Activated CD4-positive, alpha-beta T cell treated with anti-CD3 and anti-CD28 coated beads for 36 hours (primary cell): ENCODE measurements around the gene RXRA. TPM values are rescaled to one million over a fixed set of nuclear protein-coding genes. Genes with fewer than 3 reads are reported as not detected.

ENCODE experiments used
- ATAC-seq: fragments of 200-7000 bp; cut with Tn5 transposase; one replicate; pipeline ENCODE4 v1.10.0; 2021; ENCODE audit warnings: mild to moderate bottlenecking, moderate library complexity
- CTCF ChIA-PET: fragments of 350-600 bp; sonication (Branson Sonifier 250); formaldehyde crosslinking; loops from one replicate; lab custom pipeline; 2021; ENCODE audit warnings: antibody characterized with exemption; lab: Charles Lee
- POLR2A ChIA-PET: fragments of 350-600 bp; sonication (Branson Sonifier 250); formaldehyde crosslinking; loops from one replicate; lab custom pipeline; 2021; ENCODE audit warnings: antibody characterized with exemption, inconsistent platforms; lab: Charles Lee
- DNase-seq: peaks from one replicate; pipeline ENCODE4 v3.0.0-alpha.2; 2020
- H3K27ac Mint-ChIP-seq: one replicate; pipeline ENCODE4 v1.8.0; 2021; ENCODE audit warnings: mixed read lengths
- H3K27me3 Mint-ChIP-seq: one replicate; pipeline ENCODE4 v1.8.0; 2021; ENCODE audit warnings: mixed read lengths
- H3K36me3 Mint-ChIP-seq: one replicate; pipeline ENCODE4 v1.8.0; 2021; ENCODE audit warnings: low read depth, mixed read lengths
- H3K4me1 Mint-ChIP-seq: one replicate; pipeline ENCODE4 v1.8.0; 2021; ENCODE audit warnings: mixed read lengths
- H3K4me3 Mint-ChIP-seq: one replicate; pipeline ENCODE4 v1.8.0; 2021; ENCODE audit warnings: mild to moderate bottlenecking, moderate library complexity, mixed read lengths
- H3K9me3 Mint-ChIP-seq: one replicate; pipeline ENCODE4 v1.8.0; 2021; ENCODE audit warnings: low read depth, mixed read lengths
- intact Hi-C, 2 experiments: fragments of 100-400 bp; cut with DNase I in 1 of 2; cut with micrococcal nuclease in 1 of 2; formaldehyde crosslinking; loops; one replicate each; pipeline versions ENCODE4 v1.14.2 to v1.15.1; 2022 to 2024; cut with DNase I, micrococcal nuclease
- total RNA-seq, 2 experiments: library from RNA; stranded (reverse); gene quantifications; one replicate each; pipeline ENCODE4 v1.2.3, GENCODE V29; 2021

Gene RXRA
- total RNA-seq, 2 experiments from 2014 or later, result 17.6 to 20.9 TPM

GRCh38 chr9:134419684-134420076 is 93.4 kb downstream of the RXRA start:
- no peaks in the 10 kb centered on the region for H3K27me3 Mint-ChIP-seq
- POLR2A ChIA-PET, result no interaction called here
- H3K9me3 Mint-ChIP-seq, result no peaks in the 10 kb centered on the region
- intact Hi-C loops, result no loop called here
- H3K4me1 Mint-ChIP-seq, result no peaks in the 10 kb centered on the region
- no peak overlapping the region for H3K27ac Mint-ChIP-seq
- no peak overlapping the region for H3K4me3 Mint-ChIP-seq
- DNase-seq (no peak), ATAC-seq (peak; percentile 57)
- H3K36me3 Mint-ChIP-seq, result peaks cover 4% of the 10 kb centered on the region
- CTCF ChIA-PET, result no interaction called here

DNA sequence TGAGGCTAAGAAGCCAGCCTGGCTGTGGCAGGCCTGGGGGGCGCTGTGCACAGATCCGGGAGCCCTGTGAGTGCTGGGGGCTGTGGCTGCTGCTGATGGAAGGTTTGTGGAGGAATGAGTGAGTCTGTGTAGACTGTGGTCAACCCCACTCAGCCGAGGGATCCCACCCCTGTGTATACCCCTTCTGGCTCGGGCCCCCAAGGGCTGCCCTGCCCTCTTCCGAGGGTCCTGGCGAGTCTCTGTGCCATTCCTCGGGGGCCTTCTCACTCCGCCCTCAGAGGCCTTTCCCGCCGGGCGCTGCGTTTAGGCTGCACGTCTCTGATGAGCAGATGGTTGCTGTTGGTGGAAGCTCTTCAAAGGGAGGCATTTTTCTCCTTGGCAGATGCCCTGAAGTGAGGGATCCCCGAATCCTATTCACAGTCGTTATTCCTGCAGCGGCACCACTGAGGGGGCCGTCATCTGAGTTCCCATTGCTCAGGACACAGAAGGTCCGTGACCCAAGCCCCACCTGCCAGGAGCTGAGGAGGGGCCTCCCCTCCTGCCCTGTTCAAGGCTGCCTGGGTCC is 94.1 kb downstream of the RXRA start:
- intact Hi-C loops, result no loop called here
- no peaks in the 10 kb centered on the region for H3K27me3 Mint-ChIP-seq
- H3K9me3 Mint-ChIP-seq, result no peaks in the 10 kb centered on the region
- no peaks in the 10 kb centered on the region for H3K4me1 Mint-ChIP-seq
- POLR2A ChIA-PET, result no interaction called here
- no peak overlapping the region for H3K27ac Mint-ChIP-seq
- no peak for ATAC-seq
- CTCF ChIA-PET, result no interaction called here
- DNase-seq, result no peak
- H3K36me3 Mint-ChIP-seq, result peaks cover 4% of the 10 kb centered on the region
- H3K4me3 Mint-ChIP-seq, result no peak overlapping the region

DNA sequence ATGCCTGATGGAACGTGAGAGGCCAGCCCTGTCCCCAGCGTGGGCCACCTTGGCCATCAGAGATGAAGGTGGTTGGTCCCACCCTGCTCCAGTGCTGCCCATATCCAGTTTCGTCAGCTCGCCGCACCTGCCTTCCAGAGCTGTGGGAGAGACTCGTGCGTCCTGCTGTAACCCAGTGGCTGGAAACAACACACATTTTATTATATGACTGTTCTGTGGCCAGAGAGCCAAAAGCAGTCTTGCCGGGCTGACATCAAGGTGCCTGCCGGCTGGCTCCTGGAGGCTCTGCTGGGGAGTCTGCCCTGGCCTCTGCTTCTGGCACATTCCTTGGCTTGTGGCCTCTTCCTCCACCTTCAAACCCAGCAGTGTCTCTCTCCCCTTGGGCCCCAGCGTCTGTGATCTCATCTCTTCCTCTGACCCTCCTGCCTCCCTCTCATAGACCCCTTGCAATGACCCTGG is 94.7 kb downstream of the RXRA start:
- Mint-ChIP-seq H3K27ac (no peak overlapping the region), H3K4me1 (no peaks in the 10 kb centered on the region), H3K36me3 (peaks cover 4% of the 10 kb centered on the region), H3K9me3 (no peaks in the 10 kb centered on the region), H3K4me3 (no peak overlapping the region), H3K27me3 (no peaks in the 10 kb centered on the region)
- intact Hi-C loops, result no loop called here
- no peak for DNase-seq
- CTCF ChIA-PET, result no interaction called here
- no peak for ATAC-seq
- POLR2A ChIA-PET, result no interaction called here

DNA sequence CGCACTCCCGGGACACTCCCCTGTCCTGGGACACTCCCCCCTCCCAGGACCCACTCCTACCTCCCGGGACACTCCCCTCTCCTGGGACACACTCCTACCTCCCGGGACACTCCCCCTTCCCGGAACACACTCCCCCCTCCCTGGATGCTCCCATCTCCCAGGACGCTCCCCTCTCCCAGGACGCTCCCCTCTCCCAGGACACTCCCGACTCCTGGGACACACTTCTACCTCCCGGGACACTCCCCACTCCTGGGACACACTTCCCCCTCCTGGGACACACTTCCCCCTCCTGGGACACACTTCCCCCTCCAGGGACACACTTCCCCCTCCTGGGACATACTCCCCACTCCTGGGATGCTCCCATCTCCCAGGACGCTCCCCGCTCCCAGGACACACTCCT is 95.6 kb downstream of the RXRA start:
- intact Hi-C loops, result no loop called here

GRCh38 chr9:134422301-134423090 is 96.2 kb downstream of the RXRA start:
- no peaks in the 10 kb centered on the region for H3K4me1 Mint-ChIP-seq
- ChIA-PET CTCF (no interaction called here), POLR2A (no interaction called here)
- no peak for DNase-seq
- no peak for ATAC-seq
- H3K9me3 Mint-ChIP-seq, result no peaks in the 10 kb centered on the region
- no peaks in the 10 kb centered on the region for H3K27me3 Mint-ChIP-seq
- H3K4me3 Mint-ChIP-seq, result no peak overlapping the region
- H3K27ac Mint-ChIP-seq, result no peak overlapping the region
- peaks cover 4% of the 10 kb centered on the region for H3K36me3 Mint-ChIP-seq
- intact Hi-C loops, result no loop called here

More for the DNA sequence above, 95.6 kb downstream of the RXRA start:
- ATAC-seq (no peak), DNase-seq (no peak)
- Mint-ChIP-seq H3K36me3 (peaks cover 4% of the 10 kb centered on the region), H3K4me3 (no peak overlapping the region), H3K4me1 (no peaks in the 10 kb centered on the region), H3K27ac (no peak overlapping the region), H3K27me3 (no peaks in the 10 kb centered on the region), H3K9me3 (no peaks in the 10 kb centered on the region)
- ChIA-PET CTCF (no interaction called here), POLR2A (no interaction called here)

DNA sequence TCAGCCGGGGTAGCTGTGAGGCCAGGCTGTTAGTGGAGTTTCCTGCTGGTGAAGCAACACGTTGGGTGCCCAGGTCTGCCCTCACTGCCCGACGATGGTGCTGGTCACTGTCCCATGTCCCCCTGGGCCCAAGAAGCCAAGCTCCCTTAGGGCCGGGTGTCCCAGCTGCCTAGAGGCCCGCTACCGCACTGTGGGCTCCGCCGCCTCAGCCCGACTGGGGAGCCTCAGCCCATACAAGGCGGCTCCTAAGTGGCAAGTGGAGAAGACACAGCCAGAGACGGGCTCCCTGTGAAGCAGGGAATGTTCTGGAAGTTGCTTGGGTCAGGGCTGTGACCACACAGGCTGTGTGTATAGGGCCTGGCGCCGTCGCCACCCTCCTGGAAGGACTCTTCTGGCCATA is 96.9 kb downstream of the RXRA start:
- H3K4me1 Mint-ChIP-seq, result no peaks in the 10 kb centered on the region
- ChIA-PET CTCF (no interaction called here), POLR2A (no interaction called here)
- intact Hi-C loops, result no loop called here
- no peaks in the 10 kb centered on the region for H3K9me3 Mint-ChIP-seq
- H3K36me3 Mint-ChIP-seq, result peaks cover 4% of the 10 kb centered on the region
- no peaks in the 10 kb centered on the region for H3K27me3 Mint-ChIP-seq
- no peak overlapping the region for H3K27ac Mint-ChIP-seq
- DNase-seq (no peak), ATAC-seq (no peak)
- no peak overlapping the region for H3K4me3 Mint-ChIP-seq

GRCh38 chr9:134423749-134424148 is 97.5 kb downstream of the RXRA start:
- DNase-seq (no peak), ATAC-seq (no peak)
- no peak overlapping the region for H3K4me3 Mint-ChIP-seq
- H3K4me1 Mint-ChIP-seq, result no peaks in the 10 kb centered on the region
- no peaks in the 10 kb centered on the region for H3K9me3 Mint-ChIP-seq
- CTCF ChIA-PET, result no interaction called here
- intact Hi-C loops, result no loop called here
- H3K36me3 Mint-ChIP-seq, result peaks cover 4% of the 10 kb centered on the region
- no peaks in the 10 kb centered on the region for H3K27me3 Mint-ChIP-seq
- no peak overlapping the region for H3K27ac Mint-ChIP-seq
- POLR2A ChIA-PET, result no interaction called here

- ATAC-seq (no peak), DNase-seq (no peak)
- Mint-ChIP-seq H3K4me1 (no peaks in the 10 kb centered on the region), H3K4me3 (no peak overlapping the region), H3K27me3 (no peaks in the 10 kb centered on the region), H3K36me3 (peaks cover 4% of the 10 kb centered on the region), H3K9me3 (no peaks in the 10 kb centered on the region), H3K27ac (no peak overlapping the region)
- ChIA-PET POLR2A (no interaction called here), CTCF (no interaction called here)
- intact Hi-C loops, result no loop called here
Observed at GRCh38 chr9:134424818-134425217, 98.6 kb downstream of the RXRA start.

DNA sequence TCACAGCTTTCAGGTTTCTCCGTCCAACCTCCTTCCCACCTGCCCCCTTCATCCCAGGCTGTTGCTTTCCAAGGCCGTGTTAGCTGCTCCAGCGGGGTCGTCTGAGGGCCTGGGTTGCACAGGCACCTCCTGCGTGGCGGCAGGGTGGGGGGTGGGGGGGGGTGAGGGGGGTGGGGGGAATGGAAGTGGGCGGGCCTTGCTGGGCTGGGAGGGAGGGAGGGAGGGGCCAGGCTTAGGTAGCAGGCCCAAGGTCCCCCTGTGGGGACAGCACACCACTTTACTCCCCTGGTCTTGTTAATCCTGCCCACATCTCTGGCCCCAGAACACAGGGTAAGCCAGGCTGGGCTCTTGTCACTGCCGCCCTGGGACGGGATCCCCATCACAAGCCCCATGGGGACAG is 99.1 kb downstream of the RXRA start:
- Mint-ChIP-seq H3K4me1 (no peaks in the 10 kb centered on the region), H3K9me3 (no peaks in the 10 kb centered on the region), H3K27me3 (no peaks in the 10 kb centered on the region), H3K36me3 (peaks cover 4% of the 10 kb centered on the region), H3K4me3 (no peak overlapping the region), H3K27ac (no peak overlapping the region)
- DNase-seq (no peak), ATAC-seq (no peak)
- intact Hi-C loops, result no loop called here
- CTCF ChIA-PET, result no interaction called here
- POLR2A ChIA-PET, result no interaction called here

- DNase-seq (no peak), ATAC-seq (no peak)
- intact Hi-C loops, result no loop called here
- Mint-ChIP-seq H3K27me3 (no peaks in the 10 kb centered on the region), H3K36me3 (peaks cover 4% of the 10 kb centered on the region), H3K4me3 (no peak overlapping the region), H3K27ac (no peak overlapping the region), H3K9me3 (no peaks in the 10 kb centered on the region), H3K4me1 (no peaks in the 10 kb centered on the region)
- ChIA-PET POLR2A (no interaction called here), CTCF (no interaction called here)
Observed at GRCh38 chr9:134425812-134426211, 99.6 kb downstream of the RXRA start.

DNA sequence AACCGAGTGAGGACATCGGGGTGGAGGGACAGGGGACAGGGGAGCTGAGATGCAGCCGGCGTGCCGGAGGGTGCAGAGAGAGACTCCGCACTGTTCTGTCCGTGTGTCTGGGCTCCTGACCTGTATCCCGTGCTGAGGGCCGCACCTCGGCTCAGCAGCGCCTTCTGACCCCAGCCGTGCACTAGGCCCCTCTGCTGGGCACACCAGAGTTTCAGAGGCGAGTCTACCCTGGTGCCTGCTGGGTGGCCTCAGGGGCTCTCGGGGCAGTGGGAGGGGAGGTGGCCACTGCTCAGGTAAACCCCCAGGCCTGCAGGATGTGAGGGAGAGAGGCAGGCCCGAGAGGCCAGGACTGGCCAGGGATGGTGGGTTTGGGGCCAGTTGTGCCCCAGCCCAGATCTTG is 100.2 kb downstream of the RXRA start:
- Mint-ChIP-seq H3K27ac (no peak overlapping the region), H3K4me1 (no peaks in the 10 kb centered on the region), H3K4me3 (no peak overlapping the region), H3K36me3 (no peaks in the 10 kb centered on the region), H3K9me3 (no peaks in the 10 kb centered on the region), H3K27me3 (no peaks in the 10 kb centered on the region)
- POLR2A ChIA-PET, result no interaction called here
- ATAC-seq (no peak), DNase-seq (no peak)
- CTCF ChIA-PET, result no interaction called here
- intact Hi-C loops, result no loop called here

GRCh38 chr9:134427153-134427782 is 101.0 kb downstream of the RXRA start:
- no peaks in the 10 kb centered on the region for H3K9me3 Mint-ChIP-seq
- no peaks in the 10 kb centered on the region for H3K36me3 Mint-ChIP-seq
- no peak for DNase-seq
- H3K27ac Mint-ChIP-seq, result no peak overlapping the region
- POLR2A ChIA-PET, result no interaction called here
- no peak for ATAC-seq
- H3K4me3 Mint-ChIP-seq, result no peak overlapping the region
- H3K4me1 Mint-ChIP-seq, result no peaks in the 10 kb centered on the region
- no peaks in the 10 kb centered on the region for H3K27me3 Mint-ChIP-seq
- CTCF ChIA-PET, result no interaction called here
- intact Hi-C loops, result no loop called here
